Fibroblast of gingiva (primary cell): Measurements from ENCODE around the gene PCDHA4.

Source experiments
- DNase-seq: peaks from one replicate; pipeline ENCODE4 v3.0.0-alpha.2; 2011; ENCODE audit warnings: low read depth

Gene PCDHA4

GRCh38 chr5:140855772-140856674 lies 49.2 kb downstream of the PCDHA4 start, which contains the start of gene PCDHA10:
PCDHA10 (plus strand) TSS chr5:140855897; CDS start chr5:140856049, 152 bp downstream.
- no peak for DNase-seq

- DNase-seq: no peak
Observed at GRCh38 chr5:140857177-140857986, 50.5 kb downstream of the PCDHA4 start.

- no peak for DNase-seq
Observed at GRCh38 chr5:140857987-140858240, 51.0 kb downstream of the PCDHA4 start.

- DNase-seq: no peak
Observed at GRCh38 chr5:140862441-140863295, 55.8 kb downstream of the PCDHA4 start.
